Chondrocyte (in vitro differentiated cells): Measurements from ENCODE around the gene RAB42. TPM values are rescaled to one million over a fixed set of nuclear protein-coding genes. Genes with fewer than 3 reads are reported as not detected.

Experiments
- DNase-seq: peaks from one replicate; pipeline ENCODE4 v3.0.0; 2021; ENCODE audit warnings: mixed read lengths, low spot score
- H3K27ac Mint-ChIP-seq: one replicate; pipeline ENCODE4 v1.8.0; 2021; ENCODE audit warnings: mild to moderate bottlenecking, moderate library complexity, mixed read lengths; ENCODE audit not compliant: unreplicated experiment
- H3K27me3 Mint-ChIP-seq: 2 replicates; pipeline ENCODE4 v1.8.0; 2021; ENCODE audit warnings: low read depth, mixed read lengths
- H3K36me3 Mint-ChIP-seq: 2 replicates; pipeline ENCODE4 v1.8.0; 2021; ENCODE audit warnings: low read depth, mixed read lengths
- H3K4me1 Mint-ChIP-seq: 2 replicates; pipeline ENCODE4 v1.8.0; 2021; ENCODE audit warnings: low read depth, mild to moderate bottlenecking, mixed read lengths
- H3K4me3 Mint-ChIP-seq: one replicate; pipeline ENCODE4 v1.8.0; 2021; ENCODE audit warnings: mild to moderate bottlenecking, moderate library complexity, mixed read lengths; ENCODE audit not compliant: unreplicated experiment
- H3K9me3 Mint-ChIP-seq: 2 replicates; pipeline ENCODE4 v1.8.0; 2021; ENCODE audit warnings: low read depth, mixed read lengths
- total RNA-seq: library from RNA; stranded (reverse); gene quantifications from 3 replicates; pipeline ENCODE4 v1.2.1, GENCODE V29; 2021
- TF ChIP-seq, protein P1 (sequence below): fragments of 200-600 bp; sonication (generic); IDR thresholded peaks from 2 replicates; pipeline ENCODE4 v1.5.0; 2021; ENCODE audit warnings: antibody characterized with exemption, mild to moderate bottlenecking, moderate library complexity

Gene RAB42
- total RNA-seq, 1 donor from 2014 or later = 2.6 TPM

DNA sequence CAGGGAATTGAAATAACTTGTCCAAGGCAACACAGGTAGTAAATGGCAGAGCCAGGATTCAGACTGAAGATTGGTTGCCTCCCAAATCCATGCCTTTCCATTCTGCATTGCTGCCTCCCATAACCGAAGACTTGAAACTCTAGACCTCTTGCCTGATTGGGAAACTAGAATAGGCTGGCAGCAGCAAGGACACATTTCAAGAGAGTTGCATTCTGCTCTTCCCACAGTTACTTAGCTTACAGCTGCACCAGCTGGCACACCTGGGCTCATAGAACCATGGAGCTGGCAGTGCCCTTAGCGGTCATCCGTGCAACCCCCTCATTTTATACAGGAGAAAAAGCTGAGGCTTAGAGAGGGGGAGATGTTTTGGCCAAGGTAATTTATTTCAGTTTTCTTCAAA, 31.2 kb upstream of the RAB42 start:
- Mint-ChIP-seq H3K4me3 (no peak overlapping the region), H3K9me3 (no peaks in the 10 kb centered on the region), H3K36me3 (peaks cover 21% of the 10 kb centered on the region), H3K27me3 (no peaks in the 10 kb centered on the region), H3K27ac (no peak overlapping the region), H3K4me1 (no peaks in the 10 kb centered on the region)
- TF ChIP-seq, protein P1, sequence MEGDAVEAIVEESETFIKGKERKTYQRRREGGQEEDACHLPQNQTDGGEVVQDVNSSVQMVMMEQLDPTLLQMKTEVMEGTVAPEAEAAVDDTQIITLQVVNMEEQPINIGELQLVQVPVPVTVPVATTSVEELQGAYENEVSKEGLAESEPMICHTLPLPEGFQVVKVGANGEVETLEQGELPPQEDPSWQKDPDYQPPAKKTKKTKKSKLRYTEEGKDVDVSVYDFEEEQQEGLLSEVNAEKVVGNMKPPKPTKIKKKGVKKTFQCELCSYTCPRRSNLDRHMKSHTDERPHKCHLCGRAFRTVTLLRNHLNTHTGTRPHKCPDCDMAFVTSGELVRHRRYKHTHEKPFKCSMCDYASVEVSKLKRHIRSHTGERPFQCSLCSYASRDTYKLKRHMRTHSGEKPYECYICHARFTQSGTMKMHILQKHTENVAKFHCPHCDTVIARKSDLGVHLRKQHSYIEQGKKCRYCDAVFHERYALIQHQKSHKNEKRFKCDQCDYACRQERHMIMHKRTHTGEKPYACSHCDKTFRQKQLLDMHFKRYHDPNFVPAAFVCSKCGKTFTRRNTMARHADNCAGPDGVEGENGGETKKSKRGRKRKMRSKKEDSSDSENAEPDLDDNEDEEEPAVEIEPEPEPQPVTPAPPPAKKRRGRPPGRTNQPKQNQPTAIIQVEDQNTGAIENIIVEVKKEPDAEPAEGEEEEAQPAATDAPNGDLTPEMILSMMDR = no peak
- no peak for DNase-seq

DNA sequence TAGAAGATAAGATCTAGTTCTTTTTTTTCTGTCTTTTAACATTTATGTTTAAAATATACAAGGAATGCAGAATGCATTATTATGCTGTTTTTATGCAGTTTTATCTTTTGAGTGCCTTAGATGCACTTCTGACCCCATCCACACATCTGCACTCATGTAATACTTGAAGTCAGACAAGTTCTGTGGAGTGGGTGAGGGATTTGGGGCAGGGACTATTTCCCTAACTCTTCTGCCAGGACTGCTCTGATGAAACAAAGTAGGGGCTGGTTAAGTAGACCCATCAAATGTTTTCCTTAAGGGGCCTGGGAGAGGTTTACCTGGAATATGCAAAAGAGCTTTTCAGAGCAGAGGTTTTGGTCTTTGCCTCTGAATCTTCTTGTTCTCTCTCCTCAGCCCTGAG, 27.8 kb upstream of the RAB42 start:
- no peaks in the 10 kb centered on the region for H3K27me3 Mint-ChIP-seq
- DNase-seq = no peak
- H3K4me1 Mint-ChIP-seq = no peaks in the 10 kb centered on the region
- H3K9me3 Mint-ChIP-seq = no peaks in the 10 kb centered on the region
- no peak overlapping the region for H3K4me3 Mint-ChIP-seq
- peaks cover 28% of the 10 kb centered on the region for H3K36me3 Mint-ChIP-seq
- H3K27ac Mint-ChIP-seq = no peak overlapping the region
- TF ChIP-seq, protein P1 = no peak

DNA sequence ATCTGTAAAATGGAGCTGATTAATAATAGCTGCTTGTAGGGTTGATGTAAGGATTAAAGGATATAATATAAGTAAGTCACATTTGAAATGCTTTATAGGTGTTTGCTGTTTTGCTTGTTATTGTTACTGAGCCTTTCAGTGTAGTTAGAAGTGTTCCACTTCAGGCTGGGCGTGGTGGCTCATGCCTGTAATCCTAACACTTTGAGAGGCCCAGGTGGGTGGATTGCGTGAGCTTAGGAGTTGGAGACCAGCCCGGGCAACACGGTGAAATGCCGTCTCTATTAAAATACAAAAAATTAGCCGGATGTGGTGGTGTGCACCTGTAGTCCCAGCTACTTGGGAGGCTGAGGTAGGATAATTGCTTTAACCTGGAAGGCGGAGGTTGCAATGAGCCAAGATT, 27.0 kb upstream of the RAB42 start:
- DNase-seq = no peak
- TF ChIP-seq, protein P1 = no peak
- peaks cover 25% of the 10 kb centered on the region for H3K36me3 Mint-ChIP-seq
- no peak overlapping the region for H3K4me3 Mint-ChIP-seq
- no peaks in the 10 kb centered on the region for H3K4me1 Mint-ChIP-seq
- no peaks in the 10 kb centered on the region for H3K9me3 Mint-ChIP-seq
- no peaks in the 10 kb centered on the region for H3K27me3 Mint-ChIP-seq
- H3K27ac Mint-ChIP-seq = no peak overlapping the region

DNA sequence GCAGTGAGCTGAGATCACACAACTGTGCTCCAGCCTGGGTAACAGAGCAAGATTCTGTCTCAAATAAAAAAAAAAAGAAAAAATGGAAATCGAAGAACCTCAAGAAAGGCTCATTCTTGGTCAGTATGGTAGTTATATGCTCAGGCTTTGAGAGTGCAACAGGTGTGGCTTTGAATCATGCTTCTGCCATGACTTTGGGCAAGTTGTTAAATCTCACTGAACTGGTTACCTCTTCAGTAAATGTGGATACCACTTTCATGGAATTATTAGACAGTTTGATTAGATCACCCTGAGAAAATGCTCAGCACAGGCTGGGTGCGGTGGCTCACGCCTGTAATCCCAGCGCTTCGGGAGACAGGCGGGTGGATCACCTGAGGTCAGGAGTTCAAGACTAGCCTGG, 26.3 kb upstream of the RAB42 start:
- Mint-ChIP-seq H3K36me3 (peaks cover 23% of the 10 kb centered on the region), H3K4me3 (no peak overlapping the region), H3K9me3 (no peaks in the 10 kb centered on the region), H3K4me1 (no peaks in the 10 kb centered on the region), H3K27ac (no peak overlapping the region), H3K27me3 (no peaks in the 10 kb centered on the region)
- TF ChIP-seq, protein P1 = no peak
- DNase-seq = no peak

DNA sequence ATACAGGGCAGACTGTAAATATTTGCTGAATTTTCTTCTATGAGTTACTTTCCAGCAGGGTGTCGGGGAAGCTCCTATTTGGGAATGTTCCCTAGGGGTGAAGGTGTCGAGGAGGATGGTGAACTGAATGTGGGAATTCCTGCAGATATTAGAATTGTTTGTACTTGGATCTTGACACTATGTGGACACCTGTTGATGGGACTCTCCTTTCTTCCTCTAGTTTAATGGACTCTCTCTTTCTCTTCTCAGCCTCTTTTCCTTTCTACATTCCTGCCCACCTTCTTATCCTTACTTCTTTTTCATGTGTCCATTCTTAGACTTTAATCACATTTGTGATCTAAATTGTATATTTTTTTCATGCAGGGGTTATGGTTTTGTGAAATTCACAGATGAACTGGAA, 25.1 kb upstream of the RAB42 start:
- TF ChIP-seq, protein P1 = no peak
- no peaks in the 10 kb centered on the region for H3K27me3 Mint-ChIP-seq
- H3K36me3 Mint-ChIP-seq = peaks cover 20% of the 10 kb centered on the region
- H3K4me1 Mint-ChIP-seq = no peaks in the 10 kb centered on the region
- no peak for DNase-seq
- no peak overlapping the region for H3K27ac Mint-ChIP-seq
- no peak overlapping the region for H3K4me3 Mint-ChIP-seq
- H3K9me3 Mint-ChIP-seq = no peaks in the 10 kb centered on the region
